HG02943 (cell line): ENCODE data around the gene GPX4.

Source experiments
- ATAC-seq: cut with Tn5 transposase; IDR thresholded peaks from one replicate; pipeline ENCODE4 v1.9.1; 2021; ENCODE audit warnings: mild to moderate bottlenecking, low read depth, moderate library complexity; ENCODE audit not compliant: unreplicated experiment

GPX4 gene

DNA sequence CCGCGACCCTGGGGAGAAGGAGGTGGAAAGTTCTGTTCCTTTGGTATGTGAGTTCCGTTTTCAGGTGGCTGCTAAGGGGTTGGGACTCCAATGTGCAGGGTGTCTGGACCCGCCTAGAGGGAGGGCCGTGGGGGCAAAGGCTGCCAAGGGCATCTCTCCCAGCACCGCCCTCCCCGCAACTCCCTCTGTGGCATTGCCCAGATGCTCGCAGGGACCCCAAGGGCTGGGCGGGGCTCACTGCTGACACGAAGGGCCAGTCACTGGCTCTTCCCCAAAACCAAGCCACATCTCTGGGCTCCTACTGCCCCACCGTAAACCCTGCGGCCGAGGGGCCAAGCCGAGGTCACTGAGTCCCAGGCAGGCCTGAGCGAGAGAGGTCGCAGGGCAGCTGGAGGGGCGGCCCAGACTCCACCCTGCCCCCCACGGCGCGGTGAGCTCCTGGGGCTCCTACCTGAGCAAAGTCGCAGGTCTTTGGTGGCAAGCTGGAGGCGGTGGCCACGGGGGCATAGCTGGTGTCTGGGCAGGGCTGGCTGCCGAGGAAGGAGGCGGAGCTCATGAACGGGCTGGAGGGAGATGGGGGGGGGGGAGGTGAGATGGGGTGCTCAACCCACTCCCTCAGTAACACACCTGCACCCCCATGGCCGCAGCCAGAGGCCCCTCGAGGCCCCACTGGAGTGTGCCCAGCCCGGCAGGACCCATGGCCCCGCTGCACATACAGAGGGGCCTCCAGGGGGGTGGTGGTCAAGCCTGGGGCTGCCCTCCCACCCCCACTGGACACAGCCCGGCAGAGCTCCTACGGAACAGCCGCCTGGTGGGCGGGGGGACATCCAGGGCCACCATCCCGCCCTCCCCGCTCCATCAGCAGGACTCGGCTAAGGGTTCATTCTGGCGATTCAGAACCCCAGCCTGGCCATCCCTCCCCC is 43.3 kb downstream of the GPX4 start:
- ATAC-seq, result no peak

DNA sequence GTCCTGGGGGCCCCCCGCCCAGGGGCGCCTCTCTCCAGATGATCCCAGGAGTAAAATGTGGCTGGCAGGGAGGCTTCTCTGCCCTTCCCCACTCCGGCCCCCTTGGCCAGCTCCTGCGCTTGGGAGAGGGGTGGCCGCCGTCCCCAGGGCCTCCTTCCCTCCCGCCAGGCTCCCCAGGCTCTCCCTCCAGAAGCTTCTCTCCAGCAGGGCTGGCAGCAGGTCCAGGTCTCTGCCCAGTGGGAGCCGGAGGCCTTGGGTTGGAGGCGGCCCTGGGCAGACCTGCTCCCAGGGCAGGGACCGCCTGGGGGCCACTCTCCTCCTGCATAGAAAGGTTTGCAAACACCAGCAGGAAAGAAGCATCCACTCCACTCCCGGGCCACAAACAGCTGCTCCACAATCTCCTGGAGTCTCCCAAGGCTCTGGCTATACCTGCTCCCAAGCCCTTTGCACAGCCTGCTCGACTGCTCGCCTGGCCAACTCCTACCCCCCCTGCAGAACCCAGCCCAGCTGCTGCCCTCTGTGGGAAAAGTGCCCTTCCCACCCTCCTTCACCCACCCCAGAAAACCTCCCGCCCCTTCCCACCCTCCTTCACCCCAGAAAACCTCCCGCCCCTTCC is 44.2 kb downstream of the GPX4 start:
- ATAC-seq, result no peak

DNA sequence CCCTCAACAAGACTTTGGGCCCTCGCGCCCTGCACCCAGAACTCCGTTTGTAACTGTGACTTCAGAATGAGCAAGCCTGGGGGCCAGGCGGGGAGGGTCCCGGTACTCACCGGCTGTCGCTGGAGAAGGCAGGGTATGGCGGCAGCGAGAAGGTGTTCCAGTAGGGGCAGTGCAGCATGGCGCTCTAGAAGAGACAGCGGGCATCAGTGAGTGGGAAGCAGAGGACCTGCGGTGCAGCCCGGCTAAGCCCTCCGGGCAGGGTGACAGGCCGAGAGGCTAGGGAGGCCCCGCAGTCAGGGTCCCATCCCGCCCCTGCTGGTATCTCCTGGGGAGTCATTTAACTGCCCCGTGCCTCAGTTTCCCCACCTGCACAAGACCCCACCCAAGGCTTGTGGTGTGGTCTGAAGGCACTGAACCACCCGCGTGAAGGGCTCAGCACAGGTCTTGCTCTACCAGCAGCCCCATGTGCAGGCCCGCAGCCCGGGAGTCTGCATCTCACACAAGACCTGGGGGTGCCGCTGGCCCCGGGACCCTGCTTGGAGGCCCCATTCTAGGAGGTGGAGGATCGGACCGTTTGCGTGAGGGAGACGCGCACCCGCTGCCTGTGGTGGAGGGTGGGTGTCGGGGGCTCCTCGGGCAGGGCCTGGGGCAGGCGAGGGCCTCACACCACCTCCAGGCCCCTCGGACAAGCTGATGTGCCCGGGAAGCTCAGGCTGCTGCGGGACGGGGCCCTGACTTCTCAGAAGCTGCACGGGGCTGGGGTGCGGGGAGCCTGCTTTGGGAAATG is 45.7 kb downstream of the GPX4 start:
- ATAC-seq, result no peak

DNA sequence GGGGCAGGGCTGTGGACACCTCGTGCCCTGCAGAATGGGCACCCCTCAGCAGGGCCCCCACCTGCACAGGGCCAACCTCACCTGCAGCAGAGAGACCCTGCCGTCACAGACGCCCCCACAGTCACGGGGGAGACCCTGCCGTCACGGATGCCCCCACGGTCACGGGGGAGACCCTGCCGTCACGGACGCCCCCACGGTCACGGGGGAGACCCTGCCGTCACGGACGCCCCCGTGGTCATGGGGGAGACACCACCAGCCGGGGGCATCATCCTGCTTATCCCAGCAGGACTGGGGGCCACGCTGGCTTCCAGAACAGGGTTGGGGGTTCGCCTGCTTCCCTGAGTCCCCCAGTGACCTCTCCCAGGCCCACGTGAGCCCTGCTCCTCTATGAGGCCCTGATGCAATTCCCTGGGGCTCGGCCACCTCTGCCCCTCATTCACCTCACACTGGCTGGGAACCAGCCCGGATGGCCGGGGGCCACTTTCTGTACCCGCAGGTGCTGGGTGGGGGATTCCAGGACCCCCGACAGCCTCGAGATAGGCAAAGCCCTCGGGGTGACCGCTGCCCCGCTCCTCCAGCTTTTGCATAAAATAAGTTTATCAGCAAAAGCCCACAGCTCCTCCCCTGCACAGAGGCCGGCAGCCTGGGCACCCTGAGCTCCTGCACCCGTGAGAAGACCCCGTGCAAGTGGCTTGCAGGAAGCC is 46.7 kb downstream of the GPX4 start:
- no peak for ATAC-seq

DNA sequence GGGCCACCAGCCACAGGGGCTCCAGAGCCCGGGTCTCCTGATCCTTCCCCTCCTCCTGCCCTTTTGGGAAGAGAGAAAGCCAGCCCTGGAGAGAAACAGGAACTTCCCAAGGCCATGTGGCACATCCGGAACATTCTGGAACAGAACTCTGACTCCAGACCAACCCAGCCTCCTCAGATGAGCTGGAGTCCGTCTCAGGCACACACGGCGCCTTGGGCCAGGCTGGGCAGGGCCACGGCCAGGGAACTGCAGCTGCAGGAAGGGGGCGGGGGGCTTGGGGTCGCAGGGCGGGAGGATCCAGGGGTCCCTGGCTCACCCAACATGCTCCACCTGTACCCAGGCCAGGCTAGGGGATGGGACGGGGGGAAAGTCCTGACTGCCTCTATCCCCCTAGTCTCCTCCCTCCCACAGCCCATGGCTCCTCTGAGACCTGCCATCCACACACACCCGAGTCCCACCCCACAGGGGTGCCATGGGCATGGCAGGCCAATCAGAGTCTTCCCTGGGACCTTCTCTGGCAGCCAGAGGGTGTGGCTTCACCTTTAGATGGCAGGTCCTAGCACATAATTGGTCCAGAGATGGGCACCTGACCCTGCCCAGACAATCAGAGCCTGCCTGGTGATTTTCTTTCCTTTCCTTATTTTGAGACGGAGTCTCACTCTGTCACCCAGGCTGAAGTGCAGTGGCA is 47.4 kb downstream of the GPX4 start:
- ATAC-seq, result no peak

DNA sequence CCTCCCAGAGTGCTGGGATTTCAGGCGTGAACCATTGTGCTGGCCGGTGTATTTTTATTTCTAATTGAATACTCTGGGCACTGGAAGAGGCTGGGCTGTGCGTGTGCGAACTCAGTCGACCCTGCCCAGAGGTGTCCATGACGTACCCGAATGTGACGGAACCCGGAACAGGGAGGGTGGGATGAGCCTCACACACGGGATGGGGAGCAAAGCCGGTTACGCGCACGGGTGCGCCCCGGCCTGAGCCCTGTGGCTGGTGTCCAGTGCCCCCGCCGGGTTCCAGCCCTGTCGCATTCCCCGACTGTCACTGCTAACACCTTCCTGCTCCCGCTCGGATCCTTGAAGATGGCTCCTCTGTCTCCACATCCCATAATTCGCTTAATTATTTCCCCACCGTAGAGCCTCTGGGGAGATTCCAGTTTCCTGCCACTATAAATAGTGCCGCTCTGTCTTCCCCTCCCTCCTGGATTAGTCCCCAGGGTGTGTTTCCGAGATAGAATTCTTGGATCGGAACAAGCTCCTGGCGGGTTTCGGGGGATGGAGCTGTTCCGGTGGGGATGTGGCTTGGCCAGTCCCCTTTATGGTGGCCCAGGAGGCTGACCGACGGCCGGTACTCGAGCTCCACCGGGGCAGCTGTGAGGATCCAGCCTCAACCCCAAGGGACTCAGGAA is 48.3 kb downstream of the GPX4 start:
- no peak for ATAC-seq

DNA sequence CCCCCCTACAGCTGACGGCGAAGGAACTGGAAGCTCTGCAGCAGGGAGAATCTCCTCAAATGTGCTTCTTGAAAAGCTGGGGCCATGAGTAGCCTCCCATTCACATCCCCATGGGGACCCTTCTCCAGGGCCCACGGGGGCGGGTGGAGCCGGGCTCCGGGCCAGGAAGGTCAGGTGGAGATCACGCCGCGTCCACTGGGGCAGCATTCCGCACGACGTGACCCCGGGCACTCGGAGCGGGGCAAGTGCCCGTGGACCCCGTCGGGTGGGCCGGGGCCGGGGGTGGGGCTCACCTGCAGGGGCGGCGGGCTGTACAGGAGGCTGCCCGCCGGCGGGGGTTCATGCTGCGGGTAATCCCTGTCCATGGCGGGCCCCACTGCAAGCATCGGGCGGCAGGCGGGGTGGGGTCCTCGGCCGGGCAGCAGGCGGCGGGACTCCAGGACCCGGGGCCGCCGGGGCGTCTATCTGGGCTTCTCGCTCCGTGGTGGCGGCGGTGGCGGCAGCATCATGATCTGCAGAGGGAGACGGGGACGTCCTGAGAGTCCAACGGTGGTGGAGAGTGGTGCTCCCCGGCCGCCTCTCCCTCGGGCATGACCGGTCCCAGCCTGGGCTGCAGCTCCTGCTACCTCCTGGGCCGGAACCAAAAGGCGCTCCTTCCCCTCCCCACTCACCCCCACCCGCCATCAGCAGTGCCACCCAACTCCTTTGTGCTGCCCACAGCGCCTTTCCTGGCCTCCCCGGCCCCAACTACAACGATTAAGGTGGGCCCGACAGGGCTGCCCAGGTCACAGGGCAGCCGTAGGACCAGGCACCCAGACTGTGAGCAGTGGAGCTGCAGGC is 50.3 kb downstream of the GPX4 start:
- no peak for ATAC-seq

DNA sequence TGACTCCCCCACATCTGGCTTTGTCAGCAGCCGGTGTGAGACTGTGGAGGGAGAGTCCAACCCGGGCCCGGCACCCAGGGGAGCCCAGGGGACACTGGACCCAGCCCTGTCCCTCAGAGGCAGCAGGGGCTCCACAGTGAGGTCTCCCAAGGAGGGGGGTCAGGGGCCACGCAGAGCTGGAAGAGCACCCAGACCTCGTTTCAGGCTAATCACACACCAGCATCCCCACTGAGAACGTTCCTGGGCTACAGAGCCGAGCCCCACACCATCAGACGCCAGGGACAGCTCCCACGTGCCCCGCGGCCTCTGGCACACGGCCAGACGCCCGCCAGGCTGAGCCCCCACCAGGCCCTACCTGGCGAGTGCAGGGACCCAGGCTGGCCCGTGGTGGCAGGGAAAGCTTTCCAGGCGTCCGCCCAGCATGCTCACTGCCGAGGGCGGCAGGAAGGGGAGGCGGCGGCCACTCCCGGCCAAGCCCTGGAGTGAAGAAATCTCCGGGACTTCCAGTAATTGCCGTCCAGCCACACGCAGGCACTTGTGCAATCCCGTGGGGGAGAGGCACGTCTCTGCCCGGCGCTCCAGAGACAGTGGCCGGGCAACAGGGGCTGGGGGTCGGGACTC is 51.0 kb downstream of the GPX4 start:
- no peak for ATAC-seq

DNA sequence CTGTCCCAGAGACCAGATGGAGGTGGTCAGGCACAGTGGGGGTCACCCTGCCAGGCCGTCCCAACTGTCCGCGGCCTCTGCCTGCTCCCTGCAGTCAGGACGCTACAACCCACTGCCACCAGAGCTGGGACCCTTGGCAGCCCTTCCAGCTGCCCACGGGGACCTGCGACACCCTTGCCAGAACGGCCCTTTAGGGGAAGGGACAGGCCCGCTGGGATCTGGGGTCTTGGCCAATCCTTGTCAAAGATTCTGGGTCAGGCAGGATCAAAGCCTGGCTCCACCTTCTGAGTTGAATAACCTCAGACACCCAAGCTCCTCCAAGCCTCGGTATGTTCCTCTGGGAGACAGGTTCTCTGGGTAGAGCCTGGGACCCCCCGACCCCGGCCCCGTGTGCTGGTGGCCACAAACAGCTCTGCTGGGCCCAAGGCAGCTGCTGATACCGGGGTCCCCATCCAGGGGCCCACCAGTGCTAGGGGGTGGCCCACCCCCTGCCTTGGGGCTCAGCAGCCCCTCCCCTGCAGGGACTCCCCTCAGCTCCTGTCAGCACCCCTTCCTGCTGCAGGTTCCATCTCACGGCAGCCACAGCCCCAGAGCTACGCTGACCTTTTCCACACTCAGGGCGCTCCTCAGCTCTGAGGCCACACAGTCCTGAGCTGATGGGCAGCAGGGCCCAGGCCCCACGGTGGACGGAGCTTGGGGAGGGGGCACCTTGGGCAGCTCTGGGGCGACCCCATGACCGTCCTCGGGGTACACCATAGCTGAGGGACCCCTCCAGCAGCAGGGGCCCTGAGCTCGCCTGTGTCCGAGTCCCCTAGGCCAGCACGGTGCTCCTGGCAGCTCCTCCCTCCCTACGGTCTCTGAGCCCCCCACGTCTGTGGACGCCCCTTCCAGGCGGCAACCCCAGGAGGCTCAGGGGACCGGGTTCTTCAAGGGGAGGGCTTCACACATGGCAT is 51.8 kb downstream of the GPX4 start:
- no peak for ATAC-seq
